ENCODE data around the gene BUD23.
"Not testable (repeated sequence)": the region's sequence is repeated elsewhere in the genome, so short reads cannot be mapped to it uniquely, and the experiment has no call there.

The BUD23 gene

DNA sequence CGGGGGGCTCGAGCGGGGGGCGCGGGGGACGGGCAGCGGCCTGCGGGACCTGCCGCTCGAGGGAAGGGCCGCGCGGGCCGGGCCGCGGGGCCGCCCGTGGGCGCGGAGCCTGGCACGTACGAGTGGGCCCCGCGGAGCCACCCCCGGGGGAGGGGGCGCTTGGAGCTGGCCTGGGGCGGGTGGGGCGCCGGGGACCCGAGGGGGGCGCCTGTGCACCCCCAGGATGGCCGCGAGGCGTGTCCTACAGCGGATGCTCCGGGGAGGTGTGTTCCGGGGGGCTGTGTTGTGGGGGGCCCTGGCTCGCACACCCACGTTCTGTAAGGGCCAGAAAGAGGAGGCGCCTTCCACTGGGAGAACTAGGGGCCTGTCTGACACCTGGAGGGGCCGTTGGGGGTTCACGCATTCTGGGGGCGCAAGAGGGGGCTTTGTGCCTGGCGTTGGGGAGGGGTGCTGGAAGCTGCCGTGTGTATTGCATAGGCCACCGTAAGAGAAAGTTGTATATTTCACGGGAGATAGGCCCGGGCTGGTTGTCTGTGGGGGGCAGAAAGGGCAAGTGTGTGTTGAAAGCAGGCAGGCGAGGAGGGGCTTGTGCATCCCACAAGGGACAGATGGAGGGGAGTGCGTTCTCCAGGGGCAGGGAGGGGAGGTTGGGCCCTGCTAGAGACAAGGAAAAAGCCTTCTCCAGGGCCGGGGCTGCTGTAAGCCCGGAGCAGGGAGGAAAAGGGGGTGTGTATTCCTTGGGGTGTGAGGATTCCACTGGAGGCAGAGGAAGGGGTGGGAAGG lies 15.1 kb upstream of the BUD23 start:
- DNase-seq (ENCODE audit: insufficient read length, low spot score) (no peak), FAIRE-seq (peak; percentile 52)
- TF ChIP-seq POLR2AphosphoS5 (IDR thresholded peaks at IDR 0.05; ENCODE audit: low read depth, low read length) (no peak), PAX5 (IDR thresholded peaks at IDR 0.05; ENCODE audit: insufficient read depth, low read length, severe bottlenecking) (no peak), TAF1 (IDR thresholded peaks at IDR 0.05; ENCODE audit: low read depth, low read length) (no peak), POU2F2 (IDR thresholded peaks at IDR 0.05; ENCODE audit: low read depth, low read length) (no peak), POLR2A (IDR thresholded peaks at IDR 0.05; ENCODE audit: low read depth, low read length) (no peak), SPI1 (IDR thresholded peaks at IDR 0.05; ENCODE audit: low read depth, low read length) (no peak)

- DNase-seq (ENCODE audit: insufficient read length, low spot score): no peak
- no peak for FAIRE-seq
- no peak for TF ChIP-seq TAF1 (IDR thresholded peaks at IDR 0.05; ENCODE audit: low read depth, low read length)
- TF ChIP-seq PAX5 (IDR thresholded peaks at IDR 0.05; ENCODE audit: insufficient read depth, low read length, severe bottlenecking): no peak
- no peak for TF ChIP-seq POLR2AphosphoS5 (IDR thresholded peaks at IDR 0.05; ENCODE audit: low read depth, low read length)
- no peak for TF ChIP-seq POU2F2 (IDR thresholded peaks at IDR 0.05; ENCODE audit: low read depth, low read length)
- no peak for TF ChIP-seq POLR2A (IDR thresholded peaks at IDR 0.05; ENCODE audit: low read depth, low read length)
- TF ChIP-seq SPI1 (IDR thresholded peaks at IDR 0.05; ENCODE audit: low read depth, low read length): no peak
Measured at GRCh38 chr7:73668886-73669230, 14.5 kb upstream of the BUD23 start.

DNA sequence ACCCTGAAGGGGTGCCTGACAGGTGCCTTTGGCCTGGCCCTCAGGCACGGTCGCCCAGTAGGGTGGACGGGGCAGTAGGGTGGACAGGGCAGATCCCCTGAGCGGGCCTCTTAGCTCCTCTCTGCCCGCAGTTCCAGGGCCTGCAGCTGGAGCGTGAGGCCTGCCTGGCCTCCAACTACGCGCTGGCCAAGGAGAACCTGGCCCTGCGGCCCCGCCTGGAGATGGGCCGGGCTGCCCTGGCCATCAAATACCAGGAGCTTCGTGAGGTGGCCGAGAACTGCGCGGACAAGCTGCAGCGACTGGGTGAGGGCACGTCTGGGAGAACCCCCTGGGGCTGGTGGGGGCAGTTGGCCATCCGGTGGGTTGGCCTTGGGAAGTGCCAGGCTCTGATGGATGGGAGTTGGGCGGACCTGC lies 14.1 kb upstream of the BUD23 start:
- TF ChIP-seq POLR2A (IDR thresholded peaks at IDR 0.05; ENCODE audit: low read depth, low read length) (no peak), SPI1 (IDR thresholded peaks at IDR 0.05; ENCODE audit: low read depth, low read length) (no peak), POLR2AphosphoS5 (IDR thresholded peaks at IDR 0.05; ENCODE audit: low read depth, low read length) (no peak), TAF1 (IDR thresholded peaks at IDR 0.05; ENCODE audit: low read depth, low read length) (no peak), POU2F2 (IDR thresholded peaks at IDR 0.05; ENCODE audit: low read depth, low read length) (no peak), PAX5 (IDR thresholded peaks at IDR 0.05; ENCODE audit: insufficient read depth, low read length, severe bottlenecking) (no peak)
- FAIRE-seq: no peak
- DNase-seq (ENCODE audit: insufficient read length, low spot score): no peak

DNA sequence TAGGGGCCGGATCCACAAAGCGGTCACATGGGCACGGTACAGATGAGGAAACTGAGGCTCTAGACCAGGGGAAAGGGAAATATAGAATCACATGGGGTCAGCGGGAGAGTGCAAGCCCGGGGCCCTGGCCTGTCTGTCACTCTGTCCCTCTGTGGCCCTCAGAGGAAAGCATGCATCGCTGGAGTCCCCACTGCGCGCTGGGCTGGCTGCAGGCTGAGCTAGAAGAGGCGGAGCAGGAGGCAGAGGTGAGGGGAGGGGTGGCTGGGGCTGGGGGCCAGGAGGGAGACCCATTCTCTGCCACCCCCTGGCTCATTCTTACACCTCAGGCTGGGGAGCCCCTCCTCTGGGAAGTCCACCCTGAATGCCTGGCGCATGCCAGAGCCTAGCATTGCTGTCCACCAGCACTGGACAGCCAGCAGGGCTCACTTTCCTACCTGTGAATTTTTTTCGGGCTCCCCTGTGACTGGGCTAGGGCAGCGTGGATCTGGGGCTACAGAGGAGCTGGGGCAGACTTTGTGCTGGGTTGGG lies 13.5 kb upstream of the BUD23 start:
- FAIRE-seq (no peak), DNase-seq (ENCODE audit: insufficient read length, low spot score) (no peak)
- TF ChIP-seq SPI1 (IDR thresholded peaks at IDR 0.05; ENCODE audit: low read depth, low read length) (no peak), PAX5 (IDR thresholded peaks at IDR 0.05; ENCODE audit: insufficient read depth, low read length, severe bottlenecking) (no peak), TAF1 (IDR thresholded peaks at IDR 0.05; ENCODE audit: low read depth, low read length) (no peak), POLR2A (IDR thresholded peaks at IDR 0.05; ENCODE audit: low read depth, low read length) (no peak), POU2F2 (IDR thresholded peaks at IDR 0.05; ENCODE audit: low read depth, low read length) (no peak), POLR2AphosphoS5 (IDR thresholded peaks at IDR 0.05; ENCODE audit: low read depth, low read length) (no peak)

- DNase-seq (ENCODE audit: insufficient read length, low spot score) (no peak), FAIRE-seq (no peak)
- TF ChIP-seq SPI1 (IDR thresholded peaks at IDR 0.05; ENCODE audit: low read depth, low read length): no peak
- TF ChIP-seq POU2F2 (IDR thresholded peaks at IDR 0.05; ENCODE audit: low read depth, low read length): no peak
- no peak for TF ChIP-seq POLR2AphosphoS5 (IDR thresholded peaks at IDR 0.05; ENCODE audit: low read depth, low read length)
- TF ChIP-seq PAX5 (IDR thresholded peaks at IDR 0.05; ENCODE audit: insufficient read depth, low read length, severe bottlenecking): no peak
- TF ChIP-seq POLR2A (IDR thresholded peaks at IDR 0.05; ENCODE audit: low read depth, low read length): no peak
- no peak for TF ChIP-seq TAF1 (IDR thresholded peaks at IDR 0.05; ENCODE audit: low read depth, low read length)
Measured at GRCh38 chr7:73671322-73671661, 12.1 kb upstream of the BUD23 start.

- no peak for TF ChIP-seq PAX5 (IDR thresholded peaks at IDR 0.05; ENCODE audit: insufficient read depth, low read length, severe bottlenecking)
- no peak for TF ChIP-seq POLR2A (IDR thresholded peaks at IDR 0.05; ENCODE audit: low read depth, low read length)
- no peak for TF ChIP-seq TAF1 (IDR thresholded peaks at IDR 0.05; ENCODE audit: low read depth, low read length)
- no peak for TF ChIP-seq SPI1 (IDR thresholded peaks at IDR 0.05; ENCODE audit: low read depth, low read length)
- TF ChIP-seq POU2F2 (IDR thresholded peaks at IDR 0.05; ENCODE audit: low read depth, low read length): no peak
- no peak for TF ChIP-seq POLR2AphosphoS5 (IDR thresholded peaks at IDR 0.05; ENCODE audit: low read depth, low read length)
- no peak for FAIRE-seq
- no peak for DNase-seq (ENCODE audit: insufficient read length, low spot score)
Measured at GRCh38 chr7:73671857-73672445, 11.4 kb upstream of the BUD23 start.

DNA sequence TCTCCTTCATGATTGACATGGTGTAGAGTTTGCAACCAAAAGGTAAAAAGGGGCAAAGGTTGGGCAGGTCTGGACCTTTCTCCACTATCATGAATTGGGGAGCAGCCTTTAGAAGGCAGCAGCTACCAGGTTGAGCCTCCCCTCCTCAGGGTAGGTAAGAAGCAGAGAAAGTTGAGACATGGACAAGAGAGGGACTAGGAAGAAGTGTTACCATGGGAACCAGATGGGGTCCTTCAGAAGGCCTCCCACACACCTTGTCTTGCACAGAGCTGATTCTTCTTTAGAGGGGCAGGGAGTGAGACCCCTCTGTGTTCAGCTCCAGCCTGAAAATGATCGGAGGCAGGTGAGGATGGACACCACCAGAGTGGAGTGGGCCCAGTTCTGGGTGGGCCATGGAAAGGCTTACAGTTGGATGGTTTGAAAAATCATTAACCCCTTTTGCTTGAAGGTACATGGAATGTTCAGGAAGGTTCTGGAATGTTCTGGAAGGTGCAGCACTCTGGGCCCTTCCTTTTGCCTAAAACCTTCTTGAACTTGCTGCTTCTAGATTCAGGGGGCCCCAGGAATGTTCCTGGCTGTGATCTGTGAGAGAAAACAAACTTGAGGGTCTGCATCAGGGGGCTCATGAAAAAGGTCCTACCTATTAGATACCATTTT lies 8.8 kb upstream of the BUD23 start:
- DNase-seq (ENCODE audit: insufficient read length, low spot score) (no peak), FAIRE-seq (no peak)
- TF ChIP-seq SPI1 (IDR thresholded peaks at IDR 0.05; ENCODE audit: low read depth, low read length) (no peak), POU2F2 (IDR thresholded peaks at IDR 0.05; ENCODE audit: low read depth, low read length) (no peak), POLR2AphosphoS5 (IDR thresholded peaks at IDR 0.05; ENCODE audit: low read depth, low read length) (no peak), PAX5 (IDR thresholded peaks at IDR 0.05; ENCODE audit: insufficient read depth, low read length, severe bottlenecking) (no peak), TAF1 (IDR thresholded peaks at IDR 0.05; ENCODE audit: low read depth, low read length) (no peak), POLR2A (IDR thresholded peaks at IDR 0.05; ENCODE audit: low read depth, low read length) (no peak)

- DNase-seq (ENCODE audit: insufficient read length, low spot score); FAIRE-seq: not testable (repeated sequence)
Measured at GRCh38 chr7:73676062-73676461, 7.3 kb upstream of the BUD23 start.

- no peak for FAIRE-seq
Measured at GRCh38 chr7:73678862-73679261, 4.5 kb upstream of the BUD23 start.

More at GRCh38 chr7:73678862-73679261, 4.5 kb upstream of the BUD23 start:
- DNase-seq (ENCODE audit: insufficient read length, low spot score): no peak
- TF ChIP-seq POLR2AphosphoS5 (IDR thresholded peaks at IDR 0.05; ENCODE audit: low read depth, low read length) (no peak), TAF1 (IDR thresholded peaks at IDR 0.05; ENCODE audit: low read depth, low read length) (no peak), PAX5 (IDR thresholded peaks at IDR 0.05; ENCODE audit: insufficient read depth, low read length, severe bottlenecking) (no peak)
